GM19351 (cell line): ENCODE measurements around the gene TTLL4.

Experiments used
- ATAC-seq: cut with Tn5 transposase; IDR thresholded peaks from one replicate; pipeline ENCODE4 v1.9.1; 2021; ENCODE audit warnings: mild to moderate bottlenecking, moderate library complexity; ENCODE audit not compliant: unreplicated experiment

Gene TTLL4

DNA sequence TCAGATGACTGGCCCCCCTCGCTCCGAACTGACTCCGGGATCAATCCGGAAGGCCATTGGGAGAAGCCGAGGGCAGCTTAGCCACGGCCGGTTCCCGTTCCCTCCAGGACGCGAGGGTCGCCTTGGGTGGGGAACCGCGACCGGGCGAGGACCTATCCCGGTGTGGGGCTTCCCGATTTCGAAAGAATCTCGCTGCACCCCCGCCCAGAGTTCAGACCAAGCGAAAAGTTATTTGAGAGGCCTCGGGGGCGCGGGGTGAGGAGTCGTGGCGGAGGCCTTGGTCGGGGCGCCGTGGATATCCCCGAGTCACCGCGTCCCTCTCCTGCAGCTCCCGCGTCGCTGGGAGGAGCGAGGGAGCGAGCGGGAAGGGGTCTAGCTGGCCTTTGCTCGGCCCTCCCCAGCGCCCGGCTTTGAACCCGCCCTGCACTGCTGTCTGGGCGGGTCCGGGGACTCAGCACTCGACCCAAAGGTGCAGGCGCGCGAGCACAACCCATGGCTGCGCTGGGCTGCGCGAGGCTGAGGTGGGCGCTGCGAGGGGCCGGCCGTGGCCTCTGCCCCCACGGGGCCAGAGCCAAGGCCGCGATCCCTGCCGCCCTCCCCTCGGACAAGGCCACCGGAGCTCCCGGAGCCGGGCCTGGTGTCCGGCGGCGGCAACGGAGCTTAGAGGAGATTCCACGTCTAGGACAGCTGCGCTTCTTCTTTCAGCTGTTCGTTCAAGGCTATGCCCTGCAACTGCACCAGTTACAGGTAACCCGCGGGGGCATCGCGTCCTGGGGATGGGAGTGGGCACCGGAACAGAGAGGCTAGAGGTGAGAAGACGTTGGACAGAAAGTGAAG lies 71.3 kb downstream of the TTLL4 start, which contains the start of gene CYP27A1:
CYP27A1 (plus strand) TSS at position 457 of the 837 bp plus-strand sequence; CDS start at position 493, 36 bp downstream.
- no peak for ATAC-seq

GRCh38 chr2:218782528-218782844 lies 71.9 kb downstream of the TTLL4 start:
- ATAC-seq, result no peak

DNA sequence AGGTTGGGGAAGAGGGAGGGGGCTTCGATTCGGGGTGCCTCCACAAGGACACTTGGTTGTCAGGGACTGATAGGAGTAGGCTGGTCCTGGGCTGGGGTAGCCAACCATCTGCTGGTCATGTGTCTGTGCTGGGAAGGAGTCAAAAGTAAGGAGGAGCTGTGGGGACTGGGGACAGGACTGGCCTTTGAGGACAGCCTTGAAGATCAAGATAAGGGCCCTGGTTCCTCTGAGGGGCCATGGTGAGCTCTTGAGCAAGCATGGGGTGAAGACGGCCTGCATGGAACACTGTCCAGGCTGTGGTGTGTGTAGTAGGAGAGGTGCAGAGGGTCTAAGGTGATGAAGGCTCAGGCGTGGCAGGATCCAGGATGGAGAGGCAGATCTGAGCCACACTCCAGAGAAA lies 73.1 kb downstream of the TTLL4 start:
- ATAC-seq, result no peak

- no peak for ATAC-seq
These were observed 74.5 kb downstream of the TTLL4 start for GRCh38 chr2:218785103-218785502.

DNA sequence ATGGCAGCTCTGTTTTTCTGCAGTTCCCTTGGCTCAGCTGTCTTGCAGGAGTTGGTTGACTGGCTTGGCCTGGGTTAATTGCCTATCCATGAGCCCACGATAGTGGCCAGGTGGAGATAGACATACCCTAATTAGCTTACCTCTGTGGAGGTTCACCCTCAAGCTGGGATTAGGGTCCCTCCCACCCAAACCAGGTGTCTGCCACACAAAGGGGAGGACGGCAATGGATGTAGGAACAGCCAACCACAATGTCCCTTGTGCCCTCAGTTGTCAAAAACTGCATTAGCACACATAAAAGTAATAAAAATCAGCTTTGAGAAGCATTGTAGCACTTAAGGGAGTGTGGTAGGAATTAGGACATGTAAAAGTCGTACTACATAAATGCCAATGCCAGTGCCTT lies 75.5 kb downstream of the TTLL4 start:
- ATAC-seq, result no peak

DNA sequence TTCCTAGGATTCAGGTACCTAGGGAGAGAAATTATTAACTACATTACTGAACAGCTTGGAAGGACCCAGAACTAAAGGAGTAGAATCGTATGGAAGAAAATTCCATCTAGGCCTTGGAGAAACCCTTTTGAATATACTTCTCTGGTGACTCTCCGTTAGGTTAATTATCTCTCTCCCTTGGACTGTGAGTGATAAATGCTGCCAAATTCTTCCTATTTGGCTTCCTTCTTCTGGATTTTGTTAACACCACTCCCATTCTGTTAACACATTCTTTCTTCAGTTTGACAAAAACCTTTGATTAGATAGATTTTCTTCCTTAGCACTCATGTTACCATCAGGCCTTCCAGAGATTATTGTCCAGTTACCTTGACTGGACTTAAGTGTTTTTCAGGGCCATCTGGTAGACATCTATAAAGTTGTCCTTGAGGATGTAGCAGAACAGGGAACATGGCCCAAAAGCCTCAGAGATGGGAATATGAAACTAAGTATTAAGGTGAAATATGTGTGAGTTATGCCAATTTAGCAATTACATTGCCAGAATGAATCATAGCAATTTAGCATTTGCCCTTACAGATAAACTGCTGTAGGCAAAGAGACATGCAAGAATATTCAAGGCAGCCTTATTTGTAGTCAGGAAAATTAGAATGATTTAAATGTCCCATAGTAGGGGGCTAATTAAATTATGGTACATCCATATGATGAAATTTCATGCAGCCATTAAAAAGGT lies 78.1 kb downstream of the TTLL4 start:
- no peak for ATAC-seq

DNA sequence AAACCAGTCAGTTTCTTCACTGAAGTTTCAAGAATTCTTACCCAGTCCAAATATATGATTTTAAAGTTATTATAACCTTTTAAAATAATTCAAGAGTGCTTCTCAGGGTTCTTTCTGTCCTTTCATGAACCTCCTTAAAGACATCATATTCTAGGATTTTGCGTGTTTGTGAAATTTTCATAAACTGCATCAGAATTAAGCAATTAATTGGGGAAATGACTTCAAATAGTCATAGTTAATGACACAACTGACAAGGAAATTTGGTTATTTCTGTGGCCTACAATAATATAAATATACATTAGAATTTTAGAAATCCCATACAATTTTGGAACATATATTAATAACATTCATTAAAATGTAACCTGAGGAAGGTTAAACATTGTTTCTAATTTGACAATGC lies 81.8 kb downstream of the TTLL4 start:
- no peak for ATAC-seq

- ATAC-seq, result no peak
These were observed 86.1 kb downstream of the TTLL4 start for GRCh38 chr2:218796691-218797090.

DNA sequence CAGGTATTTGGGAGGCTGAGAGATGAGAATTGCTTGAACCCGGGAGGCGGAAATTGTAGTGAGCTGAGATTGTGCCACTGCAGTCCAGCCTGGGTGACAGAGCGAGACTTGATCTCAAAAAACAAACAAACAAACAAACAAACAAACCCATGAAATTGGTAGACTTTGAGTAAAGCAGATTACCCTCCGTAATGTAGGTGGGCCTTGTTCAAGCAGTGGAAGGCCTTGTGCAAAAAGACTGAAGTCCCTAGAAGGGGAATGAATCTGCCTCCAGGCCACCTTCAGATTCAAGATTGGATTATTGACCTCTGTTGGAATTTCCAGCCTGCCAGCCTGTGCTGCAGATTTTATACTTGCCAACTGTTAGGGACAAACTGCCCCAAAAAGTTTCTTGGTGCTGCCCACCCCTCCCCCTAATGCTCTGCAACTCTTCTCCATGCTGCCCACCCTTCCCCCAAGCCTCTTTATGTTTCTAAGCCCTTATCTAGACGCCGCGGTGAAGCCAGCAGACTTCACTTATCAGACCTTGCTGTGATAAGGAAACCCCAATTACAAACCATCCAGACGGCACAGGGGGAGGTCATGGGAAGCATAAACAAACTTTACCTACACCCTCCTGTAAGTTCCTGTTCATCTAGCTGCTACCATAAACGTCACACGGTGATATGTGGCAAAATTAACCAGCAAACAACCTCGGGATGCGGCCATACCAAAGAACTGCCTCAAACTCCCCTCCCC lies 88.3 kb downstream of the TTLL4 start:
- ATAC-seq, result no peak

DNA sequence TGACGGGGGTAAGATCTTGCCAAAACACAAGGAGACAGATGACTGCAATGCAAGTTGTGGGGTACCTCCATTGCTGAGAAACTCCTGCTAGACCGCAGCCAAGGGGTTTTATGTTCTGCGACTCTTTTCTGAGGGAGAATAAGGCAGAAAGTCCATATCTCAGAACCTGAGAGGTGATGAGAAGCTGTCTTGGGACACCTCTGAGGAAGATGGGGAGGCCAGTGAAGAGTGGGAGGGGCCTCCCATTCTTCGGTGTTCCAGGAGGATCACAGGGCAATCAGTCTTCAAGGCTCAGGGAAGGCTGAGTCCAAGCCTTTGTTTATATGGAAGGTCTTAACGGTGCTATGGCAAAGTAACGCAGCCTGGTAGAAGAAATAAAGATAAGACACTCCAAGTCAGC lies 89.4 kb downstream of the TTLL4 start:
- no peak for ATAC-seq

DNA sequence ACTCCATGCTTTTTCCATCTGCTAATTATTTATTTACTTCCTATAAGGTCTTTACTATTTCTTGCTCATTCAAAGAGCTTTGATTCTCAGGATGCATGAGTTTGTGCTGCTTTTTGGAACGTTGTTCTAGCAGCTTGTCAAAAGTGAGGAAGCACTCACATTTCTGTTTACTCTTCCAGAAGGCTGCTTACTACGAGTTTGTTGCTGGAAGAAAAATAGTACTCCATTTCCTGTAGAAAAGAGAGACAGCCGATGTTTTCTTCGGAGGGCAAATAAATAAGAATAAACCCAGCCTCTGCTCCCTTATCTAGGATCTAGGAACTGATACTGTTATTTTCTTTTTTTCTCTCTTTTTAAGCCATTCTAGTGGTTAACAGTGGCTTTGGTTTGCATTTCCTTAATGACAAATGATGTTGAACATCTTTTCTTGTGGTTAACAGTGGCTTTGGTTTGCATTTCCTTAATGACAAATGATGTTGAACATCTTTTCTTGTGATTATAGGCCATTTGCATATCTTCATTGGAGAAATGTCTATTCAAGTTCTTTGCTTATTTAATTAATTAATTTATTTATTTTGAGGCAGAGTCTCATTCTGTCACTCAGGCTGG lies 91.9 kb downstream of the TTLL4 start:
- ATAC-seq, result no peak

DNA sequence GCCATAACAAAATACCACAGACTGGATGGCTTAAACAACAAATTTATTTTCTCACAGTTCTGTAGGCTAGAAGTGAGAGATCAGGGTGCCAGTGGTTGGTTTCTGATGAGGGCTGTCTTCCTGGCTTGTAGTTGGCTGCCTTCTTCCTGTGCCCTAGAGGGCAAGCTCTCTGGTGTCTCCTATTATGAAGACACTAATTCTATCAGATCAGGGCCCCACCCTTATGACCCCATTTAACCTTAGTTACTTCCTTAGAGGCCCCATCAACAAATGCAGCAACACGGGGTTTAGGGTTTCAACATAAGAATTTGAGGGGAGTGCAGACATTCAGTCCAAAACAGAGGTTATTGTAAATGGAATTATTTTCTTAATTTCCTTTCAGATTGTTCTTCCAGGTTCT lies 94.2 kb downstream of the TTLL4 start:
- no peak for ATAC-seq
